ENCODE results near the gene CDK3.

DNA sequence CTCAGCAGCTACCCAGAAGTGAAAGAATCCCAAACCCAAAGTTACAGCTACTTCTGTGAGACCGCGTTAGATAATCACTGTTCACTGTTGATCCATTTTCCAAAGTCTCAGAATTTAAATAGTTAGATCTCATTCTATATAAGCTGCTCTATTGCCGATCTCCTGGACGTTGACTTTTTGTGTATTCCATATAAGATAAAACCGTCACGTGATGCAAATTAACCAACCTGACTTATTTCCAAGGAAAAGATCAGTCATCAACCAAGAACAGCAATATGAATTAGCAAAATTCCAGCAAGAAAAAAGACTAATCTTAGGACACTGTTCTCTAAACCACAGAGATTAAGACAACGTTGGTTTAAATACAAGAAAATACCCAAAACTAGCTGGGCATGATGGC is 30.0 kb upstream of the CDK3 start:
- TF ChIP-seq, protein P1, sequence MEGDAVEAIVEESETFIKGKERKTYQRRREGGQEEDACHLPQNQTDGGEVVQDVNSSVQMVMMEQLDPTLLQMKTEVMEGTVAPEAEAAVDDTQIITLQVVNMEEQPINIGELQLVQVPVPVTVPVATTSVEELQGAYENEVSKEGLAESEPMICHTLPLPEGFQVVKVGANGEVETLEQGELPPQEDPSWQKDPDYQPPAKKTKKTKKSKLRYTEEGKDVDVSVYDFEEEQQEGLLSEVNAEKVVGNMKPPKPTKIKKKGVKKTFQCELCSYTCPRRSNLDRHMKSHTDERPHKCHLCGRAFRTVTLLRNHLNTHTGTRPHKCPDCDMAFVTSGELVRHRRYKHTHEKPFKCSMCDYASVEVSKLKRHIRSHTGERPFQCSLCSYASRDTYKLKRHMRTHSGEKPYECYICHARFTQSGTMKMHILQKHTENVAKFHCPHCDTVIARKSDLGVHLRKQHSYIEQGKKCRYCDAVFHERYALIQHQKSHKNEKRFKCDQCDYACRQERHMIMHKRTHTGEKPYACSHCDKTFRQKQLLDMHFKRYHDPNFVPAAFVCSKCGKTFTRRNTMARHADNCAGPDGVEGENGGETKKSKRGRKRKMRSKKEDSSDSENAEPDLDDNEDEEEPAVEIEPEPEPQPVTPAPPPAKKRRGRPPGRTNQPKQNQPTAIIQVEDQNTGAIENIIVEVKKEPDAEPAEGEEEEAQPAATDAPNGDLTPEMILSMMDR (IDR thresholded peaks at IDR 0.05) = no peak
- no peak for TF ChIP-seq POLR2A (IDR thresholded peaks at IDR 0.05)
